Osteoblast (primary cell): Measurements from ENCODE around the gene OSR1. TPM values are rescaled to one million over a fixed set of nuclear protein-coding genes. Genes with fewer than 3 reads are reported as not detected.

Experiments
- DNase-seq: peaks from one replicate; pipeline ENCODE4 v3.0.0; 2011; ENCODE audit warnings: low spot score, mixed read lengths; ENCODE audit not compliant: insufficient read length; ENCODE audit errors: missing footprints
- H2AFZ ChIP-seq: 2 replicates; pipeline ENCODE4 v1.6.0; 2011; ENCODE audit warnings: mild to moderate bottlenecking, low read length
- H3K27ac ChIP-seq: 2 replicates; pipeline ENCODE4 v1.5.1; 2011; ENCODE audit warnings: mild to moderate bottlenecking, low read depth, low read length, moderate library complexity
- H3K27me3 ChIP-seq: 2 replicates; pipeline ENCODE4 v1.6.0; 2012; ENCODE audit warnings: mild to moderate bottlenecking, control low read depth, inconsistent platforms, low read length, moderate library complexity; ENCODE audit not compliant: insufficient read depth
- H3K36me3 ChIP-seq: 2 replicates; pipeline ENCODE4 v1.5.1; 2011; ENCODE audit warnings: mild to moderate bottlenecking, low read length, control low read depth, moderate library complexity; ENCODE audit not compliant: insufficient read depth
- H3K4me1 ChIP-seq: 2 replicates; pipeline ENCODE4 v1.5.1; 2011; ENCODE audit warnings: mild to moderate bottlenecking, low read length, control low read depth, moderate library complexity; ENCODE audit not compliant: insufficient read depth
- H3K4me2 ChIP-seq: 2 replicates; pipeline ENCODE4 v1.6.0; 2011; ENCODE audit warnings: mild to moderate bottlenecking, low read length; ENCODE audit not compliant: insufficient read depth
- H3K4me3 ChIP-seq: fragments of 200-600 bp; sonication (generic); 3 replicates; pipeline ENCODE4 v1.5.1; 2012; ENCODE audit warnings: mild to moderate bottlenecking, low read length, inconsistent platforms; ENCODE audit not compliant: insufficient read depth
- H3K79me2 ChIP-seq: 2 replicates; pipeline ENCODE4 v1.6.0; 2012; ENCODE audit warnings: mild to moderate bottlenecking, low read length, control low read depth, inconsistent platforms; ENCODE audit not compliant: insufficient read depth
- H3K9me3 ChIP-seq: 2 replicates; pipeline ENCODE4 v1.5.1; 2011; ENCODE audit warnings: low read depth, low read length, control low read depth
- H4K20me1 ChIP-seq: 2 replicates; pipeline ENCODE4 v1.6.0; 2012; ENCODE audit warnings: mild to moderate bottlenecking, low read length, control low read depth; ENCODE audit not compliant: insufficient read depth
- total RNA-seq: library from RNA; depleted of rRNA; stranded (reverse); fragments of >200 nt; gene quantifications from 2 replicates; pipeline ENCODE4 v1.2.3, GENCODE V29; 2012
- TF ChIP-seq, protein P1 (sequence below): IDR thresholded peaks from 2 replicates; pipeline ENCODE4 v1.5.1; 2011; ENCODE audit warnings: mild to moderate bottlenecking, low read depth, low read length, moderate library complexity; ENCODE audit errors: extremely low read depth

OSR1 gene
- total RNA-seq, 1 donor = 15.2 TPM

- Histone ChIP-seq H3K79me2 (no peaks in the 10 kb centered on the region), H3K4me2 (no peak overlapping the region), H3K27ac (no peak overlapping the region), H3K4me3 (no peak overlapping the region), H3K4me1 (no peaks in the 10 kb centered on the region), H2AFZ (no peak overlapping the region), H3K9me3 (no peaks in the 10 kb centered on the region), H3K27me3 (no peaks in the 10 kb centered on the region), H4K20me1 (peaks cover 12% of the 10 kb centered on the region), H3K36me3 (no peaks in the 10 kb centered on the region)
- TF ChIP-seq, protein P1, sequence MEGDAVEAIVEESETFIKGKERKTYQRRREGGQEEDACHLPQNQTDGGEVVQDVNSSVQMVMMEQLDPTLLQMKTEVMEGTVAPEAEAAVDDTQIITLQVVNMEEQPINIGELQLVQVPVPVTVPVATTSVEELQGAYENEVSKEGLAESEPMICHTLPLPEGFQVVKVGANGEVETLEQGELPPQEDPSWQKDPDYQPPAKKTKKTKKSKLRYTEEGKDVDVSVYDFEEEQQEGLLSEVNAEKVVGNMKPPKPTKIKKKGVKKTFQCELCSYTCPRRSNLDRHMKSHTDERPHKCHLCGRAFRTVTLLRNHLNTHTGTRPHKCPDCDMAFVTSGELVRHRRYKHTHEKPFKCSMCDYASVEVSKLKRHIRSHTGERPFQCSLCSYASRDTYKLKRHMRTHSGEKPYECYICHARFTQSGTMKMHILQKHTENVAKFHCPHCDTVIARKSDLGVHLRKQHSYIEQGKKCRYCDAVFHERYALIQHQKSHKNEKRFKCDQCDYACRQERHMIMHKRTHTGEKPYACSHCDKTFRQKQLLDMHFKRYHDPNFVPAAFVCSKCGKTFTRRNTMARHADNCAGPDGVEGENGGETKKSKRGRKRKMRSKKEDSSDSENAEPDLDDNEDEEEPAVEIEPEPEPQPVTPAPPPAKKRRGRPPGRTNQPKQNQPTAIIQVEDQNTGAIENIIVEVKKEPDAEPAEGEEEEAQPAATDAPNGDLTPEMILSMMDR = no peak
- DNase-seq = no peak
These were observed 29.0 kb downstream of the OSR1 start for GRCh38 chr2:19329445-19329844.

GRCh38 chr2:19327496-19327895 is 30.9 kb downstream of the OSR1 start:
- no peak overlapping the region for H3K4me2 ChIP-seq
- no peak for DNase-seq
- no peaks in the 10 kb centered on the region for H3K27me3 ChIP-seq
- no peaks in the 10 kb centered on the region for H3K36me3 ChIP-seq
- no peaks in the 10 kb centered on the region for H3K79me2 ChIP-seq
- H2AFZ ChIP-seq = no peak overlapping the region
- TF ChIP-seq, protein P1 = no peak
- H3K9me3 ChIP-seq = no peaks in the 10 kb centered on the region
- no peak overlapping the region for H3K4me3 ChIP-seq
- H3K4me1 ChIP-seq = no peaks in the 10 kb centered on the region
- peaks cover 12% of the 10 kb centered on the region for H4K20me1 ChIP-seq
- H3K27ac ChIP-seq = no peak overlapping the region

GRCh38 chr2:19321946-19322345 is 36.5 kb downstream of the OSR1 start:
- Histone ChIP-seq H3K4me3 (no peak overlapping the region), H3K4me1 (no peaks in the 10 kb centered on the region), H3K9me3 (no peaks in the 10 kb centered on the region), H3K27ac (no peak overlapping the region), H4K20me1 (peaks cover 2% of the 10 kb centered on the region), H2AFZ (no peak overlapping the region), H3K79me2 (no peaks in the 10 kb centered on the region), H3K36me3 (no peaks in the 10 kb centered on the region), H3K4me2 (no peak overlapping the region), H3K27me3 (no peaks in the 10 kb centered on the region)
- TF ChIP-seq, protein P1 = no peak
- DNase-seq = no peak

- Histone ChIP-seq H2AFZ (no peak overlapping the region), H3K79me2 (no peaks in the 10 kb centered on the region), H3K36me3 (no peaks in the 10 kb centered on the region), H3K27ac (no peak overlapping the region), H3K9me3 (no peaks in the 10 kb centered on the region), H3K4me1 (no peaks in the 10 kb centered on the region), H3K4me3 (no peak overlapping the region), H3K4me2 (no peak overlapping the region), H4K20me1 (no peaks in the 10 kb centered on the region), H3K27me3 (no peaks in the 10 kb centered on the region)
- TF ChIP-seq, protein P1 = no peak
- no peak for DNase-seq
These were observed 37.6 kb downstream of the OSR1 start for GRCh38 chr2:19320813-19321212.
